SIG-M5 treated with dmso at 0.1 percent for 504 hours (cell line): ENCODE measurements around the gene CPLX1.
"Not testable (repeated sequence)": the region's sequence is repeated elsewhere in the genome, so short reads cannot be mapped to it uniquely, and the experiment has no call there.

Experiments
- DNase-seq: peaks from one replicate; lab custom pipeline; 2025; ENCODE audit not compliant: unreplicated experiment; lab: John Stamatoyannopoulos, UW

The CPLX1 gene

DNA sequence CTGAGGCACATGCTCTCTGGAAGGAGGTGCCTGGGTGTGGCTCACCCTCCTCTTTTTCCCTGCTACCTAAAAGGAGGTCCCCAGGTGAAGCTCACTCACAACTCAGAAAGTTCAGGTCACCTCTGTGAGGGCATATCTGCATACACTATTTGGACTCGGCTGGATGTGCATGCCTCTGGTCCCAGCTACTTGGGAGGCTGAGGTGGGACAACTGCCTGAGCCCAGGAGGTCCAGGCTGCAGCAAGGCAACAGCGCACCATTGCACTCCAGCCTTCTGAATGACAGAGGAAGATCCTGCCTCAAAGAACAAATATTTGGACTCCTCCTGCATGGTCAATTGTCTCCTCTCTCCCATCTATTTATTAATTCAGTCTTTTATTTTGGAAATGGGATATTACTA lies 46.4 kb downstream of the CPLX1 start:
- no peak for DNase-seq

DNA sequence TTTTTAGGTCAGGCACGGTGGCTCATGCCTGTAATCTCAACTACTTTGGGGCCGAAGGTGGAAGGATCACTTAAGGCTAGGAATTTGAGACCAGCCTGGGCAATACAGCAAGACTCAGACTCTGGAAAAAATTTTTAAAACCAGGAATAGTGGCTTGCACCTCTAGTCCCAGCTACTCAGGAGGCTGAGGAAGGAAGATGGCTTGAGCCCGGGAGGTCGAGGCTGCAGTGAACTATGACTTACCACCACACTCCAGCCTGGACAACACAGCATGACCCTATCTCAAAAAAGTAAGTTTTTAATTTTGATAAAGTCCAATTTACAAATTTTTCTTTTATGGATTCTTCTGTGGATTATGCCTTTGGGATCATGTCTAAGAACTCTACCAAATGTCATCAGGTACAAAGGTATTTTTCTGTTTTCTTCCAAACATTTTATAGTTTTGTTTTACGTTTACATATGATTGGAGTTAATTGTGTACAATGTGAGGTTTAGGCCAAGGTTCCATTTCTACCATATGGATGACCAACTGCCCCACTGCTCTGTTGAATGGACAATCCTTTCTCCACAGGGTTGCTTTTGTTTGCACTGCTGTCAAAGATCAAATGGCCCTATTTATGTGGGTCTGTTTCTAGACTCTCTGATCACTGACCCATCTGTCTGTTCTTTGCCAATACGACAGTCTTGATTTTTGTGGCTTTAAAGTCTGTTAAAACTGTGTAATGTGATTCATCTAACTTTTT lies 48.2 kb downstream of the CPLX1 start:
- DNase-seq: no peak

DNA sequence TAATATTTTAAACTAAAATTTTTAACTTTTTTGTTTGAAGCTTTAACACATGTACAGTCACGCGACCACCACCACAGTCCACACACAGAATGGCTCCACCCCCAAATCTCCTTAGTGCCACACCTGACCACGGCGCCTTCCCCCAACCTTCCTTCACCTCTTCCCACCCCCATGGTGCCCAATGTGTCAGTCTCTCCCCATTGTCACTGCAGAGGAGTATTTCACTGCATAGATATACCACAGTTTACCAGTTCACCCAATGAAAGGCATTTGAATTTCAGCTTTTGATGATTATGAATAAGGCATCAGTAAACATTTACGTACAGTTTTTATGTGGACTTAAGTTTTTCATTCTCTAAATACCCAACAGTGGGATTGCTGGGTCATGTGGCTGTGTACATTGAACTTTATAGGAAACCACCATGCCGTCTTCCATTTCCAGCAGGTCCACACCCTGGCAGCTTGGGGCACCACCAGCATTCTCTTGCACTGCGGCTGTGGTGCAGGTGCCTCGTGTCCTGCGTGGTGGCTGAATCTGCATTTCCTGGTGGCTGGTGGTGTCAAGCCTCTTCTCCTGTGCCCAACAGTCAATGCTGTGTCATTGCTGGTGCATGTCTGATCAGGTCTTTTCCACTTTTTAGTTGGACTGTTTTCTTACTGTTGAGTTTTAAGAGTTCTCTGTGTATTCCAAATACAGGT lies 49.0 kb downstream of the CPLX1 start:
- no peak for DNase-seq

DNA sequence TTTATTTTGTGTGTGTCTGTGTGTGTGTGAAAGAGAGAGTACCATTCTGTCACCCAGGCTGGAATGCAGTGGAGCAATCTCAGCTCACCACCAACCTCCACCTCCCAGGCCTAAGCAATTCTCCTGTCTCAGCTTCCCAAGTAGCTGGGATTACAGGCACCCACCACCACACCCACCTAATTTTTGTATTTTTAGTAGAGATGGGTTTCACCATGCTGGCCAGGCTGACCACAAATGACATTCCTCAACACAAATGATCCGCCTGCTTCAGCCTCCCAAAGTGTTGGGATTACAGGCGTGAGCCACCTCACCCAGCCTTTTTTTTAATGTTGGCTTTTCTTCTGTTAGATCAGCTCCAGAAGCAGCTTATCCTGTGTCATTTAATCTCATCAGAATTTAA lies 50.4 kb downstream of the CPLX1 start:
- not testable (repeated sequence) for DNase-seq

DNA sequence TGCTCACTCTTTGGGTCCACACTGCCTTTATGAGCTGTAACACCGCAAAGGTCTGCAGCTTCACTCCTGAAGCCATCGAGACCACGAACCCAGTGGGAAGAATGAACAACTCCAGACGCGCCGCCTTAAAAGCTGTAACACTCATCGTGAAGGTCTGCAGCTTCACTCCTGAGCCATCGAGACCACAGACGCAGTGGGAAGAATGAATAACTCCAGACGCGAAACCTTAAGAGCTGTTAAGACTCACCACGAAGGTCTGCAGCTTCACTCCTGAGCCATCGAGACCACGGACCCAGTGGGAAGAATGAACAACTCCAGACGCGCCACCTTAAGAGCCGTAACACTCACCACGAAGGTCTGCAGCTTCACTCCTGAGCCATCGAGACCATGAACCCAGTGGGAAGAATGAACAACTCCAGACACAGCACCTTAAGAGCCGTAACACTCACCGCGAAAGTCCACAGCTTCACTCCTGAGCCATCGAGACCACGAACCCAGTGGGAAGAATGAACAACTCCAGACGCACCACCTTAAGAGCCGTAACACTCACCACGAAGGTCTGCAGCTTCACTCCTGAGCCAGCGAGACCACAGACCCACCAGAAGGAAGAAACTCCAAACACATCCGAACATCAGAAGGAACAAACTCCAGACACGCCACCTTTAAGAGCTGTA lies 51.4 kb downstream of the CPLX1 start:
- DNase-seq: not testable (repeated sequence)

DNA sequence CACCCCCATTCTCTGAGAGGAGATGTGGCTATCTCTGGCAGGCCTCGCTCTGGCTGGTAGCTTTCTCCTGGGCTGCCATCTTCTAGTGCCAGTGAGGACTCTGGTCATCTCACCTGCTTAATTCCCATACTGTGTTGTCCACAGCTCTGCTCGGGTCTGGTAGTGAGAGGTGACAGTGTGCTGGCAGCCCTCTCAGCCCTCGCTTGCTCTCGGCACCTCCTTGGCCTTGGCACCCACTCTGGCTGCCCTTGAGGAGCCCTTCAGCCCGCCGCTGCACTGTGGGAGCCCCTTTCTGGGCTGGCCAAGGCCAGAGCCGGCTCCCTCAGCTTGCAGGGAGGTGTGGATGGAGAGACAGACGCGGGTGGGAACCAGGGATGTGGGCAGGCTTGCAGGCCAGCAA lies 52.7 kb downstream of the CPLX1 start:
- no peak for DNase-seq

DNA sequence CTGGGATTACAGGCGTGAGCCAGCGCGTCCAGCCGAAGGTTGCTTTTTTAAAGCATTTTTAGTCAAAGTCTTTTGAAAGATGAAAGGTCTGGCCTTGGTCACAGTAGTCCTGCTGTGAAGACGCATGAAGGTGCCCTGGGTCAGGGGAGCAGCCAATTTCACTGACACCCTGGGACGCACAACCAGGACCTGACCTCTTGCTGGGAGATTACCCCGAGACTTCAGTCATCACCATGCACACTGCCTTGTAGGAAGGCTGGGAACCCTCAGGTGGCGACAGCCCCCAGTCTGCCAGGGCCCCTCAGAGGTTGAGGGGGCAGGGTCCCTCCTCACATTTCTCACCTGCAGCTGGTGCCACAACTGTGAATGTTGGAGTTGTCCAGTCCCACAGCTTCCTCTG lies 53.2 kb downstream of the CPLX1 start:
- no peak for DNase-seq

DNA sequence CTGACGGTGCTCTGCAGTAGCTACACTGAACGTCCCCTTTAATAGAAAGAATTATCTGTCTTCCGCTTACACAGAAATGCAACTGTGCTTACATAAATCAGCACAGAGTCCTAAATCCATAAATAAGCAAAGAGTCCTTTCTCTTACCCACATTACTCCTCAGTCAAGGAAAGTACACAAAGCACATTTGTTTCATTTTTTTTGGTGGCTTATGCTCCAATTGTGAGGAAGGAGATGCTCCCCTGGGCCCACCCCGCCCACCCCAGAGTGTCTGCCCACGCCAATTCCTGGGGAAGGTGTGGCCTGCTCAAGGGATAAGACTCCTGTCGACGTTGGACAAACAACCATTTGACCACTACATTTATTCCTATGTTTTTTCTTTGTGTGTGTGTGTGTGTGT lies 53.8 kb downstream of the CPLX1 start:
- no peak for DNase-seq

DNA sequence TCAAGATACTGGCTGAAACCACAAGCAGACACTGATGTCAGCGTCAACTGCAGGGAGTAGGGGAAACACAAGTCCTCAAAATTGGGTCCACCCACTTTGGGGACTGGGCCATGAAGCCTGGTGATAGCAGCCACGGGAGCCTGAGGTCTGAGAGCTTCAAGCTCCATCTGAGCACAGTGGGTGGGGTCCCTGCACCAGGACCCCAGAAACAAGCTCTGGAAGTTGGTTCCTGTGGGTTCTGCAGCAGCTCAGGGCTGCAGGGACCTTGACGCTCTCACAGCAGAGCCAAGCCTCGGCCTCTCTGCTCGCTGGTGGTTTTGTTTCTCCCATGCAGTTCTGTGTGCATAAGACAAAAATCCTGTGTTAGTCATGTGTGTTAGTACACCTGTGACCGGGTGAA lies 54.5 kb downstream of the CPLX1 start:
- DNase-seq: no peak

DNA sequence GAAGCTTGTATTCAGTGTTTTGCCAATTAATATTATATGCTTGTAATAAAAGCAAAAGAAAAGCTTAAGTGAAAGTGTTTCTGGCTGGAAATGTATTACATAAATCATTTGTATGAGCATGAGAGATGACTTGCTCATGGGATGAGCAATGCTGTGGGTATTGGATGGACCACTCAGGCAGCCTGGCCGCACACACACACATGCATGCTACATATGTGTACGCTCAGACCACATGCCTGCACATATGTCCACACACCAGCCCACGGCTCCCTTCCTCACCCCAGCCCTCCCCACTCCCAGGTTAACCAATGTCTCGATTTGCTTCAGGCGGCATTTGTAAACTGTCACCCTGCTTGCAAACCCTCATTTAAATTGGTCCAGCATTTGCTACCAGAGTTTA lies 55.9 kb downstream of the CPLX1 start:
- no peak for DNase-seq

DNA sequence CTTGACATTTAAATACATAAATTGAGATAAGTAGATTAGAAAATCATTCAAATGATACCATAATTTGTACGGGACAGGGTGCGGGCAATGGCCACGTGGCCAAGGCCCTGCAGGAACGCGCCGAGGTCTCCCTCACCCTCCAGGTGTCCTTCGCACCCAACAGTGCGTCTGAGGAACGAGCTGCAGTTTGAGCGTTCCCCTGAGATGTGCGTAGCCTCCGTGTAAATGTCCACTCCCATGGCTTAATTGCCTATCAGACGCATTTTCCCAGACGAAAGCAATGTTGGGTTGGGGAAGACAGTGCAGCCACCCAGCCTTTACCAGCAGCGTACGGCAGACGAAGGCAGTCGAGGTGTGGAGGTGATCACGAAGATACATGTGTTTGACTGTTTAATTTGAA lies 56.4 kb downstream of the CPLX1 start:
- no peak for DNase-seq

DNA sequence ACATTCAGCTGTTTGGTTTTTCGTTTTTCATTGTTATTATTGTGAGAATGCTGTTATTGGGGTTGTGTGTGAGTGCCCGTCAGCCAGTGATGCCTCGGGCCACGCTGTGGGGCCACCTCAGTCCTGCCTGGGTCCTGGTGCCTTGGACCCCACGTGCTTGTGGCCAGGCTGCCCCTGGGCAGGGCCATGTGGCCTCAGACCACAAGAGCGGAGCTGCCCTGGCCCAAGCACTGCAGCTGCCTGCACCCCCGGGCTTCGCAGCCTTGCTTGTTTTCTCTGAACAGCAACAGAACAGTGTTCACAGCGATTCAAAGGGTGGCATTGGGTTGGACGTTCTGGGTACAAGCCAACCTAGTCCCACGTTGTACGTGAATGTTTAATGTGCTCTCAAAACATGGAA lies 56.9 kb downstream of the CPLX1 start:
- no peak for DNase-seq

DNA sequence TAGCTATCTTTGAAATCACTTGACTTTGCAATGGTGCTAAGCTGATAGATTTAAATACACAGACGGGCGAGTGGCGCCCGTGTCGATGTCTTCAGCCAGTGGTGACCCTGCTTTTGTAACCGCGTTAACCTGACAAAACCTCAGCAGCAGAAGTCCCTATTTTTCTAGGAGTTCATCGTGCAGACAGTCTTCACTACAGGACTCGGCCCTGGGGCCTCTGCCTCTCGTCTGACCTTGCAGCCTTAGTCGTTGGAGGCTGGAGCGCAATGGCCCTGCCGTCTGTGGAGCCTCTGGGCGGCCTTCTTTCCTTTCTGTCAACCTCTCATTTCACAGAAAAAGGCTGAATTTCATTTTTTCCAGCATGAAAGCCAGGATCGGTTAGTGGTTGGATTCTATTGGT lies 57.9 kb downstream of the CPLX1 start:
- no peak for DNase-seq

DNA sequence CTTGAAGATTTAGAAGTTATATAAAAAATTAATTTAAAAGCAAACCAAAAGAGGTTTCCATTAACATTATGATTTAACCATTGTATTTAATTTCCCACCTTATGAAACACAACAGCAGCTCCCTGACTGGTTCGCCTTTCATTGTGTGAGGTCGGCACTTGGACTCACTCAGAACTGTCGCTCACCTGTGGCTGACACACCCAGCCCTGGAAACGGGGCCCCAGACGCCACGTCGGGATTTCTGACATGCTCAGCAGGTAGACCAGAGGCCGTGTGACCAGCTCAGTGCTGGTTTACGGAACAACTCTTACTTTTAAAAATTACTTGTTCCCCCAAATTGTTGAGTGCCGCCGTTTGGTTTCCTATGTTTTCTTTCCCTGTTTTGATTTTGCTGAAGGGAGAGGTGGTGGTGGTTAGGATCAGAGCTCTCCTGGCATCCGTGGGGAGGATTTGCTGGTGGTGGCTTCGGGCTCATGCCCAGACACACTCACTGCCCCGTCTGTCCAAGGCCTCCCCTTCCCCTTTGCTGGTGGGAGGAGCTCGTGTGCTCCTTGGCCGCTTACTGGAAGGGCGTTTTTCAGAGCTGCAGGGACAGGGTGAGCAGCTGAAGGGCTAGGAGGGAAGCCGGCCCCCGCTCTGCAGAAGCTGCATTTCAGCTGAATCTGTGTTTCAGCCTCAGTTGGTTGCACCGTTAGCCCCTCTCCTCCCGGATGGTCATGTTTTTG lies 59.2 kb downstream of the CPLX1 start:
- no peak for DNase-seq

DNA sequence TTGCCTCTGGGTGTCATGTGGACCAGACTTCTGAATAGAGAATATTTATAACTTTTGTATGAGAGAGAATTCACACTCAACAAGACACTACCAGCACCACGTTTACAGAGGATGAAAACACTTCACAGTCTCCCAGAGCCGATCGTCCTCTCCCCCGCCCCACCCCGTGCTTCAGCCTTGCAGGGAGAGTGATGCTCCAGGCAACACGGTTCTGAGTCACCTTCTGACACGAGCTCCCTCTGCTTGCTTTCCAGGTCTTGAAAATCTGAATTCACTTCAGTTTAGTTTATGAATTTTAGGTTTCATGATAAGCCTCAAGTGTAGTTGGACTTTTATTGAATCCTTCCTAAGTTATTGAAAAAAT lies 59.8 kb downstream of the CPLX1 start:
- DNase-seq: no peak

DNA sequence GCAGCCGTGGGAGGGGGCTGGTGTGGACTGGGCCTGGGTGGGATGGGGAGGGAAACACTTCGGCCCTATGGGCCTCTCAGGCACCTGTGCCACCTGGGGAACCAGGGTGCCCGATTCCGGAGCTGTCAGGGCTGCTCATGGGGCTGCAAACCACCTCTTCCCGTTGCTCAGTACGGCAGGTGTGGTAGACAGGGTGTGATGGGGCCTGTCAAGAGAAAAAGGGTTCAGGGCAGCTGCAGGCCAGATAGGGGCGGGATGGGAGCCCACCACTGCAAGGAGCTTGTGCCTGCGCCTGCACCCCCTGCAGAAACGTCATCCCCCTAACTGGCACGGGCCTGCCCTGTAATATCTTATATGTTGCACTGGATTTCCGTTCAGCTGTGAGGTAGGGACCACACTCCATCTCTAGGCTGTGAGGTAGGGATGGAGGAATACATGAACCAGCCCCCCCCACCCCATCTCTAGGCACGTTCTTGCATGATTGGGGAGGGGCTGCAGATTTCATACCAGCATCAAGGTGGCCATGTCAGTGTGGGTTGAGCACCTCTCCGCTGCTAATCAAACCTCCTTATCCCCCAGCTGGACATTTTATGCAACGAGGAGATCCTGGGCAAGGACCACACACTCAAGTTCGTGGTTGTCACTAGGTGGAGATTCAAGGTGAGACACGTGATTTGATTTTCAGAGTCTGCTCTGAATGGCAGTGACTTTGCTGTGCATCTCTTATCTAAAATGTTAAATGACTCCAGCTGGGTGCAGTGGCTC lies 61.3 kb downstream of the CPLX1 start:
- no peak for DNase-seq

DNA sequence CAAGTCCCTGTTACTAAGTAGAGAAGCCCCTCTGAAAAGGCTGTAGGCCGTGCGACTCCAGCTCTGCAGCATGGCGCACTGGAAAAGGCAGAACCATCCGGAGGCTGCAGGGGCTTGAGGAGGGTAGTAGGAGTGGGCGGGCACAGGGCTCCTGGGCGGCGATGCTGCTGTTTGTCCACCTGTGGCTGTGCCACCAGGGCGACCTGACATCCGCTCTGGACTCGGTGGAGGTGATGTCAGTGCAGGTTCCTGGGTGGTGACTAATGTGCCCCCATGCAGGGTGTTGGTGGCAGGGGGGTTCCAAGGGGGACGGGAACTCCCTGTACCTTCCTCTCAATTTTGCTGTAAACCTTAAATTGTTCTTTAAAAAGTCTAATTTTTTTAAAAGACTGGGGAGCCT lies 62.0 kb downstream of the CPLX1 start:
- no peak for DNase-seq

DNA sequence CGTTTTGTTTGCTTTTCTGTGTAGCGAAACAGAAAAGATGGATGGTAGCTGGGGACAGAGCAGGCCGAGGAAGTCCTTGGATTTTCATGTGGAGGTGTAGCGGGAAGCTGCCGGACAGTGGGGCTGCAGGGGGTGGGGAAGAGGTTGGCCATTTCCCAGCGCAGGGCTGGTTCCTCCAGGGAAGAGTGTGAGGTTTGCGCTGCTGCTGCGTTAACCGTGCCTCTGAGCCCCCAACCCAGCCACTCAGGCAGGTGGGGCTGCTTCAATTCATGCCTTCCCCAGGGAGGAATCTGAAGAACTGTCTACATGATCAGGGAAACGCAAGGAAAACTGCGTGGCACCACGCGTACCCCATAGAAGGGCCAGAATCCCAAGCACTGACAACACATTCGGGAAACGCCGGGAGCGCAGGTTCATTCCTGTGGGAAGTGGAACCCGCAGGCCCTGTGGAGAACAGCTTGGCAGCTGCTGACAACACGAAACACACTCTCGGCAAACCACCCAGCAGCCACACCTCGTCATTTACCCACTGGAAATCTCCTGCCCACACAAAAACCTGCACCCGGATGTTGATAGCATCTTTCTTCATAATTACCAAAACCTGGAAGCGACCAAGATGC lies 62.6 kb downstream of the CPLX1 start:
- no peak for DNase-seq

DNA sequence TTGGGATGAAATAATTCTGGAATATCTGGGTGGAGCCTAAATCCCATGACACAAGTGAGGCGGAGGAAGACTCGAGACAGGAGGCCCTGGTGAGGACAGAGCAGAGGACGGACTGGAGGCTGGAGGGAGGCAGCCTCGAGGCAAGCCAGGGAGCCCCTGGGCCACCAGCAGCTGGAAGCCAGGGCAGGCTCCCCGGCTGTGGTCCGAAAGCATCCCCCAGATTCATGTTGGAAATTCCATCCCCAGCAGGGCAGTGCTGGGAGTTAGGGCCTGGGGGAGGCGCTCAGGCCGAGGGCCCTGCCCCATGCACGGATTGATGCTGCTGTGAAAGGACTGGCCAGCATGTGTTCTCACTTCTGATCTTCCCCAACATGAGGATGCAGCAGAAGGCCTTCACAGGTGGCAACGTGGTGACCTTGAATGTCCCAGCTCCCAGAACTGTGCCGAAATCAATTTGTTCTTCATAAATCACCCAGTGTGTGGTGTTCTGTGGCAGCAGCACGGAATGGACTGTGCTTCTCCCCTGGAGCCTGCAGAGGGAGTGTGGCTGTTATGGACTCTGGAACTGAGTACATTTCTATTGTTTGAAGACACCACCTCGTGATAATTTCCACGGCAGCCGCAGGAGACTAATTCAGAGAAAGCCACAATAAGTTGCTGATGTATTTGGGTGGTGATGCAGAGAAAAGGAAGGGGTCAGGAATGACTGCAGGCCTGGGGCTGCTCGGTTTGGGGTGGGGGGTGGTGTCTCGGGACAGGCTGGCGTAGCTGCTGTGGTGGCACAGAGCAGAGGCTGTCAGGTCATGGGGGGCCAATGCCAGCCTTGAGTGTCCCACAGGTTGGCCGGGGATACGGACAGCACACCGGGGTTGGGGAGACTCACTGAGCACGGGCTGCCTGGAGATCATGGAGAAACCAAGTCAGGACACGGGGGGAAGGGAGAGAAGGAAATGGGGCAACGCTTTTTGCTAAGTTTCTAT lies 63.4 kb downstream of the CPLX1 start:
- no peak for DNase-seq
